OCI-LY1 (cell line): Measurements from ENCODE around the gene PLA2G2F.

Experiments
- H2AFZ ChIP-seq: fragments of 200-600 bp; sonication (generic), shearing (Covaris generic); 2 replicates; pipeline ENCODE4 v1.6.0; 2014; ENCODE audit warnings: antibody characterized with exemption, mild to moderate bottlenecking, low read length
- H3F3A ChIP-seq: fragments of 200-600 bp; sonication (generic), shearing (Covaris generic); 2 replicates; pipeline ENCODE4 v1.6.0; 2014; ENCODE audit warnings: mild to moderate bottlenecking, antibody characterized with exemption, low read length, moderate library complexity; ENCODE audit not compliant: insufficient read depth
- H3K27ac ChIP-seq: fragments of 200-600 bp; sonication (generic); 2 replicates; pipeline ENCODE4 v1.5.1; 2014; ENCODE audit warnings: low read length, mixed run types, mild to moderate bottlenecking, low read depth; ENCODE audit not compliant: poor library complexity, severe bottlenecking
- H3K27me3 ChIP-seq: fragments of 200-600 bp; sonication (generic); 2 replicates; pipeline ENCODE4 v1.6.0; 2014; ENCODE audit warnings: antibody characterized with exemption, mild to moderate bottlenecking, low read length, moderate library complexity; ENCODE audit not compliant: insufficient read depth
- H3K36me3 ChIP-seq: fragments of 200-600 bp; sonication (generic); 2 replicates; pipeline ENCODE4 v1.6.1; 2014; ENCODE audit warnings: mild to moderate bottlenecking, antibody characterized with exemption, low read length, moderate library complexity, mixed read lengths; ENCODE audit not compliant: insufficient read depth
- H3K4me1 ChIP-seq: fragments of 200-600 bp; sonication (generic); 2 replicates; pipeline ENCODE4 v1.5.1; 2014; ENCODE audit warnings: mild to moderate bottlenecking, low read length, moderate library complexity; ENCODE audit not compliant: insufficient read depth, severe bottlenecking
- H3K4me2 ChIP-seq: fragments of 200-600 bp; sonication (generic), shearing (Covaris generic); 2 replicates; pipeline ENCODE4 v1.6.1; 2014; ENCODE audit warnings: low read length
- H3K4me3 ChIP-seq: fragments of 200-600 bp; sonication (generic); 2 replicates; pipeline ENCODE4 v1.5.1; 2014; ENCODE audit warnings: low read length, low read depth, mild to moderate bottlenecking, mixed read lengths; ENCODE audit not compliant: poor library complexity, severe bottlenecking
- H3K79me2 ChIP-seq: fragments of 200-600 bp; shearing (Covaris generic); 2 replicates; pipeline ENCODE4 v1.6.1; 2016; ENCODE audit warnings: mixed run types, low read length, mixed read lengths; ENCODE audit not compliant: insufficient read depth
- H3K9ac ChIP-seq: fragments of 200-600 bp; sonication (generic), shearing (Covaris generic); 2 replicates; pipeline ENCODE4 v1.6.1; 2014; ENCODE audit warnings: mild to moderate bottlenecking, low read length, mixed read lengths
- H3K9me2 ChIP-seq: fragments of 200-600 bp; sonication (generic), shearing (Covaris generic); 2 replicates; pipeline ENCODE4 v1.6.1; 2014; ENCODE audit warnings: low read depth, mild to moderate bottlenecking, low read length, mixed read lengths
- H3K9me3 ChIP-seq: fragments of 200-600 bp; shearing (Covaris generic); 2 replicates; pipeline ENCODE4 v1.6.1; 2014; ENCODE audit warnings: low read length, mixed read lengths
- H4K20me1 ChIP-seq: fragments of 200-600 bp; sonication (generic), shearing (Covaris generic); 2 replicates; pipeline ENCODE4 v1.6.0; 2016; ENCODE audit warnings: mild to moderate bottlenecking, low read length; ENCODE audit not compliant: insufficient read depth
- EZH2 ChIP-seq: fragments of 200-600 bp; sonication (generic), shearing (Covaris generic); IDR thresholded peaks from 2 replicates; pipeline ENCODE4 v1.8.0; 2017; ENCODE audit warnings: borderline replicate concordance, mixed run types, mild to moderate bottlenecking, antibody characterized with exemption, low read length, moderate library complexity, mixed read lengths
- TF ChIP-seq, protein P1 (sequence below): fragments of 200-600 bp; sonication (generic), shearing (Covaris generic); IDR thresholded peaks from 2 replicates; pipeline ENCODE4 v1.5.1; 2017; ENCODE audit warnings: mild to moderate bottlenecking, antibody characterized with exemption, low read length, moderate library complexity, mixed read lengths

The PLA2G2F gene

DNA sequence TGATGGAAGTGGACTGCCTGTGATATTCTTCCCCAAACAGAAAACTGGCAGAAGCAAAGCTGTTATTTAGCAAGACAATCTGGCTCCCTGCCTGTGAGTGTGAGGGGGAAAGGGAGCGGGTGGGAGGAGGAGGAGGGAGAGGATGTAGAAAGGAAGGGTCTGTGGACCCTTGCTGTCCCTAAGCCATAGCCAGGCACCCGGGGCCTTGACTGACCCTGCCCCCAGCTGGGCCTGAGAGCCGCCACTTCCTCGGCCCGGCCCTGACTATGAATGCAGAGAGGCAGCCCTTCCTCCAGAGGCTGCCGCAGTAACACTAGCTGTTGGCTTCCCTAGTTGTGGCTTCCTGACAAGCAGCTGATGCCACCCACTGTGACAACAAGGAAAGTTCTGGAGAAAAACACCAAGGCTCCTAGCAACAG is 13.9 kb downstream of the PLA2G2F start:
- no peak for TF ChIP-seq EZH2
- TF ChIP-seq, protein P1, sequence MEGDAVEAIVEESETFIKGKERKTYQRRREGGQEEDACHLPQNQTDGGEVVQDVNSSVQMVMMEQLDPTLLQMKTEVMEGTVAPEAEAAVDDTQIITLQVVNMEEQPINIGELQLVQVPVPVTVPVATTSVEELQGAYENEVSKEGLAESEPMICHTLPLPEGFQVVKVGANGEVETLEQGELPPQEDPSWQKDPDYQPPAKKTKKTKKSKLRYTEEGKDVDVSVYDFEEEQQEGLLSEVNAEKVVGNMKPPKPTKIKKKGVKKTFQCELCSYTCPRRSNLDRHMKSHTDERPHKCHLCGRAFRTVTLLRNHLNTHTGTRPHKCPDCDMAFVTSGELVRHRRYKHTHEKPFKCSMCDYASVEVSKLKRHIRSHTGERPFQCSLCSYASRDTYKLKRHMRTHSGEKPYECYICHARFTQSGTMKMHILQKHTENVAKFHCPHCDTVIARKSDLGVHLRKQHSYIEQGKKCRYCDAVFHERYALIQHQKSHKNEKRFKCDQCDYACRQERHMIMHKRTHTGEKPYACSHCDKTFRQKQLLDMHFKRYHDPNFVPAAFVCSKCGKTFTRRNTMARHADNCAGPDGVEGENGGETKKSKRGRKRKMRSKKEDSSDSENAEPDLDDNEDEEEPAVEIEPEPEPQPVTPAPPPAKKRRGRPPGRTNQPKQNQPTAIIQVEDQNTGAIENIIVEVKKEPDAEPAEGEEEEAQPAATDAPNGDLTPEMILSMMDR = no peak
- no peak overlapping the region for H3K9ac ChIP-seq
- no peaks in the 10 kb centered on the region for H3K27me3 ChIP-seq
- no peaks in the 10 kb centered on the region for H3K36me3 ChIP-seq
- no peak overlapping the region for H3K4me2 ChIP-seq
- no peaks in the 10 kb centered on the region for H3K9me2 ChIP-seq
- H2AFZ ChIP-seq = no peak overlapping the region
- no peaks in the 10 kb centered on the region for H3K9me3 ChIP-seq
- no peaks in the 10 kb centered on the region for H4K20me1 ChIP-seq
- H3K4me3 ChIP-seq = no peak overlapping the region
- H3F3A ChIP-seq = no peaks in the 10 kb centered on the region
- H3K79me2 ChIP-seq = no peaks in the 10 kb centered on the region
- no peak overlapping the region for H3K27ac ChIP-seq
- peaks cover 6% of the 10 kb centered on the region for H3K4me1 ChIP-seq

DNA sequence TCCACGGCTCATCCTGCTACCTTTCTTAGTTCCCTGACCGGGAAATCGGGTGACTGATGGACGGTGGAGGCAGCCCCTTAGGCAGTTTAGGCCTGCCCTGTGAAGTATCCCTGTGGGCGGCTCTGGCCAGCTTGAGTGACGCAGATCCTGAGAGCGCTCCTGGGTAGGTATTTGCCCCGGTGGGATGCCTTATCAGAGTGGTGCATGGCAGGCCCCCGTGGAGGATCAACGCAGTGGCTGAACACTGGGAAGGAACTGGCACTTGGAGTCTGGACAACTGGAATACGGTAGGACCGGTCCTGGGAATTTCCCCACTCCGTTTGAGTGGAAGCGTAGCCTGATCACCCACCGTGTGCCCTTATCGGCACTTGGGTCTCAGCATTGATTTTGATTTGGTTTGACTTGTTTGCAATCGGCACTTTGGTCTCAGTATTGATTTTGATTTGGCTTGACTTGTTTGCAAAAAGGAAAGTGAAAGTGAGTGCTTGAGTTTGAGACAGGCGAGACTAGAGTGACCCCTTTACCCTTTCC is 15.2 kb downstream of the PLA2G2F start:
- Histone ChIP-seq H3K4me1 (peaks cover 6% of the 10 kb centered on the region), H3K4me3 (no peak overlapping the region), H3K36me3 (no peaks in the 10 kb centered on the region), H3K9me3 (0 out of 2 replicates have a peak, but pooled peaks cover 3% of the 10 kb centered on the region), H3K4me2 (no peak overlapping the region), H2AFZ (no peak overlapping the region), H3K27me3 (no peaks in the 10 kb centered on the region), H3K9me2 (no peaks in the 10 kb centered on the region), H3K27ac (no peak overlapping the region), H3K79me2 (no peaks in the 10 kb centered on the region), H4K20me1 (no peaks in the 10 kb centered on the region), H3F3A (no peaks in the 10 kb centered on the region), H3K9ac (no peak overlapping the region)
- no peak for TF ChIP-seq EZH2
- TF ChIP-seq, protein P1 = no peak

DNA sequence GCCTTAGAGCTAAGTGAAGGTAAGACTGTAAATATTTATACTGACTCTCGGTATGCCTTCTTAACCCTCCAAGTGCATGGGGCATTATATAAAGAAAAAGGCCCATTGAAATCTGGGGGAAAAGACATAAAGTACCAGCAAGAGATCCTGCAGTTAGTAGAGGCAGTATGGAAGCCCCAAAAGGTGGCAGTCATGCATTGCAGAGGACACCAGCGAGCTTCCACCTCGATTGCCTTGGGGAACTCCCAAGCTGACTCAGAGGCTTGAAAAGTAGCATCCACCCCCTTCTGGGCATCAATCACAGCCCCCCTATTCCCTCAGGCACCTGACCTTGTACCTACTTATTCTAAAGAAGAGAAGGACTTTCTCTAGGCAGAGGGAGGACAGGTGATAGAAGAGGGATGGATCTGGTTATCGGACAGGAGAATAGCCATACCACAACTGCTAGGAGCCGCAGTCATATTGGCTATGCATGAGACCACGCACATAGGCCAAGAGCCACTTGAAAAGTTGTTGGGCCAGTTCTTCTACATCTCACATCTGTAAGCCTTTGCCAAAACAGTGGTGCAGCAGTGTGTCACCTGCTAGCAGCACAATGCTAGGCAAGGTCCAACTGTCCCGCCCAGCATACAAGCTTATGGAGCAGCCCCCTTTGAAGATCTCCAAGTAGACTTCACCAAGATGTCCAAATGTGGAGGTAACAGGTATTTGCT is 19.4 kb downstream of the PLA2G2F start:
- no peak overlapping the region for H2AFZ ChIP-seq
- no peaks in the 10 kb centered on the region for H3K9me2 ChIP-seq
- H3K27me3 ChIP-seq = peaks cover 4% of the 10 kb centered on the region; the same call in 1 of the 2 replicates
- no peaks in the 10 kb centered on the region for H3F3A ChIP-seq
- no peak for TF ChIP-seq EZH2
- TF ChIP-seq, protein P1 = no peak
- H3K9ac ChIP-seq = no peak overlapping the region
- H3K4me1 ChIP-seq = no peaks in the 10 kb centered on the region
- no peaks in the 10 kb centered on the region for H4K20me1 ChIP-seq
- H3K27ac ChIP-seq = no peak overlapping the region
- H3K4me2 ChIP-seq = no peak overlapping the region
- no peaks in the 10 kb centered on the region for H3K79me2 ChIP-seq
- peaks cover 11% of the 10 kb centered on the region; the same call in 1 of the 2 replicates for H3K9me3 ChIP-seq
- H3K36me3 ChIP-seq = no peaks in the 10 kb centered on the region; the same call in 1 of the 2 replicates
- H3K4me3 ChIP-seq = no peak overlapping the region
